T-helper 17 cell (primary cell): ENCODE results near the gene SLC6A11. TPM values are rescaled to one million over a fixed set of nuclear protein-coding genes. Genes with fewer than 3 reads are reported as not detected.

Experiments used
- ATAC-seq: fragments of 150-1000 bp; cut with Tn5 transposase; 2 replicates; pipeline ENCODE4 v1.10.0; 2021; ENCODE audit warnings: mild to moderate bottlenecking, moderate library complexity
- DNase-seq, 3 donors: peaks; one replicate each; pipeline versions ENCODE4 v3.0.0 to v3.0.0-alpha.2; 2020 to 2021
- H3K9me3 ChIP-seq: one replicate; pipeline ENCODE4 v1.7.0; 2013; ENCODE audit warnings: low read length, mild to moderate bottlenecking; ENCODE audit not compliant: control insufficient read depth, poor library complexity, severe bottlenecking
- H3K27ac Mint-ChIP-seq: one replicate; pipeline ENCODE4 v1.8.0; 2022; ENCODE audit warnings: mild to moderate bottlenecking, moderate library complexity, mixed read lengths
- H3K27me3 Mint-ChIP-seq: one replicate; pipeline ENCODE4 v1.8.0; 2022; ENCODE audit warnings: mixed read lengths
- H3K36me3 Mint-ChIP-seq: one replicate; pipeline ENCODE4 v1.8.0; 2022; ENCODE audit warnings: low read depth, mixed read lengths
- H3K4me1 Mint-ChIP-seq: one replicate; pipeline ENCODE4 v1.8.0; 2022; ENCODE audit warnings: mild to moderate bottlenecking, mixed read lengths
- H3K4me3 Mint-ChIP-seq: one replicate; pipeline ENCODE4 v1.8.0; 2022; ENCODE audit warnings: mild to moderate bottlenecking, moderate library complexity, mixed read lengths
- total RNA-seq, 4 donors: library from RNA in 2 of 4; stranded (reverse) in 2 of 4; gene quantifications; one replicate each; pipeline ENCODE4 v1.2.3 and lab custom pipeline; 2022 to 2026

SLC6A11 gene
- not detected for total RNA-seq
- total RNA-seq (lab: John Stamatoyannopoulos, UW): 0 reads per million in 2 donors

GRCh38 chr3:10816019-10816862, at the start of gene SLC6A11:
Gene SLC6A11, plus strand, starts transcription at chr3:10816228. Its CDS starts 38 bp downstream, at chr3:10816266.
- H3K4me1 Mint-ChIP-seq: no peaks in the 10 kb centered on the region
- ATAC-seq: no peak
- no peak within 1 kb of the TSS for H3K27ac Mint-ChIP-seq
- no peaks in the 10 kb centered on the region for H3K36me3 Mint-ChIP-seq
- no peaks in the 10 kb centered on the region for H3K9me3 ChIP-seq
- H3K4me3 Mint-ChIP-seq: no peak within 1 kb of the TSS
- H3K27me3 Mint-ChIP-seq: peaks cover 57% of the 10 kb centered on the region
- DNase-seq: no peak

- Mint-ChIP-seq H3K4me3 (no peak overlapping the region), H3K36me3 (no peaks in the 10 kb centered on the region), H3K4me1 (no peaks in the 10 kb centered on the region), H3K27me3 (peaks cover 74% of the 10 kb centered on the region), H3K27ac (no peak overlapping the region)
- no peak for ATAC-seq
- no peaks in the 10 kb centered on the region for H3K9me3 ChIP-seq
- DNase-seq: no peak
Measured at GRCh38 chr3:10768708-10769394, 47.2 kb upstream of the SLC6A11 start.

GRCh38 chr3:10770547-10770946, 45.5 kb upstream of the SLC6A11 start:
- H3K27me3 Mint-ChIP-seq: peaks cover 77% of the 10 kb centered on the region
- no peak overlapping the region for H3K4me3 Mint-ChIP-seq
- no peak for DNase-seq
- no peaks in the 10 kb centered on the region for H3K9me3 ChIP-seq
- no peaks in the 10 kb centered on the region for H3K4me1 Mint-ChIP-seq
- no peak for ATAC-seq
- no peaks in the 10 kb centered on the region for H3K36me3 Mint-ChIP-seq
- no peak overlapping the region for H3K27ac Mint-ChIP-seq

- H3K27ac Mint-ChIP-seq: no peak overlapping the region
- DNase-seq: no peak
- H3K27me3 Mint-ChIP-seq: peaks cover 76% of the 10 kb centered on the region
- H3K4me1 Mint-ChIP-seq: no peaks in the 10 kb centered on the region
- no peaks in the 10 kb centered on the region for H3K9me3 ChIP-seq
- no peaks in the 10 kb centered on the region for H3K36me3 Mint-ChIP-seq
- no peak for ATAC-seq
- H3K4me3 Mint-ChIP-seq: no peak overlapping the region
Measured at GRCh38 chr3:10770981-10771380, 45.0 kb upstream of the SLC6A11 start.

- Mint-ChIP-seq H3K4me3 (no peak overlapping the region), H3K4me1 (no peaks in the 10 kb centered on the region), H3K27me3 (peaks cover 80% of the 10 kb centered on the region), H3K27ac (no peak overlapping the region), H3K36me3 (no peaks in the 10 kb centered on the region)
- ATAC-seq (no peak), DNase-seq (no peak)
- H3K9me3 ChIP-seq: no peaks in the 10 kb centered on the region
Measured at GRCh38 chr3:10771486-10772270, 44.4 kb upstream of the SLC6A11 start.

- Mint-ChIP-seq H3K27ac (no peak overlapping the region), H3K4me3 (no peak overlapping the region), H3K4me1 (no peaks in the 10 kb centered on the region), H3K36me3 (no peaks in the 10 kb centered on the region), H3K27me3 (peaks cover 76% of the 10 kb centered on the region)
- H3K9me3 ChIP-seq: no peaks in the 10 kb centered on the region
- no peak for ATAC-seq
- DNase-seq: no peak
Measured at GRCh38 chr3:10772271-10773161, 43.5 kb upstream of the SLC6A11 start.

- H3K4me1 Mint-ChIP-seq: no peaks in the 10 kb centered on the region
- peaks cover 80% of the 10 kb centered on the region for H3K27me3 Mint-ChIP-seq
- no peaks in the 10 kb centered on the region for H3K36me3 Mint-ChIP-seq
- ATAC-seq (no peak), DNase-seq (no peak)
- H3K9me3 ChIP-seq: no peaks in the 10 kb centered on the region
- H3K4me3 Mint-ChIP-seq: no peak overlapping the region
- no peak overlapping the region for H3K27ac Mint-ChIP-seq
Measured at GRCh38 chr3:10774129-10774670, 41.8 kb upstream of the SLC6A11 start.

- DNase-seq (no peak), ATAC-seq (no peak)
- H3K27me3 Mint-ChIP-seq: peaks cover 82% of the 10 kb centered on the region
- no peak overlapping the region for H3K27ac Mint-ChIP-seq
- no peaks in the 10 kb centered on the region for H3K36me3 Mint-ChIP-seq
- no peaks in the 10 kb centered on the region for H3K9me3 ChIP-seq
- H3K4me1 Mint-ChIP-seq: no peaks in the 10 kb centered on the region
- H3K4me3 Mint-ChIP-seq: no peak overlapping the region
Measured at GRCh38 chr3:10774825-10775224, 41.2 kb upstream of the SLC6A11 start.

- Mint-ChIP-seq H3K4me1 (no peaks in the 10 kb centered on the region), H3K4me3 (no peak overlapping the region), H3K27me3 (peaks cover 83% of the 10 kb centered on the region), H3K36me3 (no peaks in the 10 kb centered on the region), H3K27ac (no peak overlapping the region)
- no peaks in the 10 kb centered on the region for H3K9me3 ChIP-seq
- DNase-seq (no peak), ATAC-seq (no peak)
Measured at GRCh38 chr3:10775259-10775658, 40.8 kb upstream of the SLC6A11 start.

- ATAC-seq: no peak
Measured at GRCh38 chr3:10775828-10776227, 40.2 kb upstream of the SLC6A11 start.

GRCh38 chr3:10777627-10778026, 38.4 kb upstream of the SLC6A11 start:
- DNase-seq (no peak), ATAC-seq (no peak)
- H3K4me3 Mint-ChIP-seq: no peak overlapping the region
- H3K27me3 Mint-ChIP-seq: peaks cover 91% of the 10 kb centered on the region
- H3K27ac Mint-ChIP-seq: no peak overlapping the region
- H3K4me1 Mint-ChIP-seq: no peaks in the 10 kb centered on the region
- no peaks in the 10 kb centered on the region for H3K36me3 Mint-ChIP-seq
- H3K9me3 ChIP-seq: no peaks in the 10 kb centered on the region

More at GRCh38 chr3:10775828-10776227, 40.2 kb upstream of the SLC6A11 start:
- Mint-ChIP-seq H3K4me1 (no peaks in the 10 kb centered on the region), H3K27me3 (peaks cover 83% of the 10 kb centered on the region), H3K36me3 (no peaks in the 10 kb centered on the region), H3K27ac (no peak overlapping the region), H3K4me3 (no peak overlapping the region)
- no peak for DNase-seq
- no peaks in the 10 kb centered on the region for H3K9me3 ChIP-seq
